Hindlimb muscle (tissue), 1 donor: ENCODE results near the gene SERINC2. TPM values are rescaled to one million over a fixed set of nuclear protein-coding genes. Genes with fewer than 3 reads are reported as not detected.

ENCODE experiments used
- DNase-seq: peaks from one replicate; pipeline ENCODE4 v3.0.0-alpha.2; 2013
- polyA plus RNA-seq: library from polyadenylated mRNA; unstranded; fragments of 120-200 nt; gene quantifications from one replicate; pipeline ENCODE4 v1.2.1, GENCODE V29; 2013; ENCODE audit not compliant: insufficient read length

The SERINC2 gene
- polyA plus RNA-seq = 45.1 TPM

GRCh38 chr1:31412732-31413404, at the start of gene SERINC2:
Gene SERINC2, plus strand, starts transcription at chr1:31413213. Its CDS starts 53 bp downstream, at chr1:31413266.
- DNase-seq = peak; percentile 26

GRCh38 chr1:31364561-31365250, 48.3 kb upstream of the SERINC2 start:
- no peak for DNase-seq

- DNase-seq = no peak
Observed at GRCh38 chr1:31366796-31367195, 46.2 kb upstream of the SERINC2 start.

GRCh38 chr1:31368611-31369107, 44.4 kb upstream of the SERINC2 start:
- DNase-seq = no peak

- no peak for DNase-seq
Observed at GRCh38 chr1:31370021-31370420, 43.0 kb upstream of the SERINC2 start.

GRCh38 chr1:31370565-31370964, 42.4 kb upstream of the SERINC2 start:
- DNase-seq = no peak

GRCh38 chr1:31371121-31371959, 41.7 kb upstream of the SERINC2 start:
- DNase-seq = no peak

- no peak for DNase-seq
Observed at GRCh38 chr1:31372051-31372450, 41.0 kb upstream of the SERINC2 start.

- no peak for DNase-seq
Observed at GRCh38 chr1:31372751-31373055, 40.3 kb upstream of the SERINC2 start.

- peak; percentile 77 for DNase-seq
Observed at GRCh38 chr1:31373056-31373896, 39.7 kb upstream of the SERINC2 start, which contains the start of gene FABP3. Gene FABP3, minus strand, starts transcription at chr1:31373076. Its CDS starts 62 bp downstream, at chr1:31373014.

GRCh38 chr1:31373897-31374486, 39.0 kb upstream of the SERINC2 start:
- DNase-seq = no peak

- peak; percentile 85 for DNase-seq
Observed at GRCh38 chr1:31374511-31375196, 38.4 kb upstream of the SERINC2 start.

GRCh38 chr1:31376375-31377134, 36.5 kb upstream of the SERINC2 start:
- DNase-seq = peak; percentile 90

- DNase-seq = no peak
Observed at GRCh38 chr1:31377364-31377863, 35.6 kb upstream of the SERINC2 start.

- DNase-seq = no peak
Observed at GRCh38 chr1:31378001-31378400, 35.0 kb upstream of the SERINC2 start.

- DNase-seq = no peak
Observed at GRCh38 chr1:31380181-31380580, 32.8 kb upstream of the SERINC2 start.

- DNase-seq = no peak
Observed at GRCh38 chr1:31381394-31382294, 31.4 kb upstream of the SERINC2 start.

GRCh38 chr1:31382379-31382989, 30.5 kb upstream of the SERINC2 start:
- no peak for DNase-seq

GRCh38 chr1:31383967-31384366, 29.0 kb upstream of the SERINC2 start:
- no peak for DNase-seq
